SK-N-SH (cell line): ENCODE measurements around the gene USHBP1. TPM values are rescaled to one million over a fixed set of nuclear protein-coding genes. Genes with fewer than 3 reads are reported as not detected.

Source experiments
- ELF1 ChIP-seq: IDR thresholded peaks from 2 replicates; pipeline ENCODE4 v1.4.0; 2012
- FOXJ3 ChIP-seq: sonication (generic); formaldehyde crosslinking; IDR thresholded peaks from 2 replicates; pipeline ENCODE4 v1.5.1; 2020; ENCODE audit warnings: mild to moderate bottlenecking, missing genetic modification reagents
- GATA2 ChIP-seq: sonication (generic); formaldehyde crosslinking; IDR thresholded peaks from 2 replicates; pipeline ENCODE4 v1.5.0; 2020; ENCODE audit warnings: mild to moderate bottlenecking, missing genetic modification reagents
- MEF2A ChIP-seq: IDR thresholded peaks from 2 replicates; pipeline ENCODE4 v1.4.0; 2012; ENCODE audit warnings: low read depth, borderline replicate concordance
- NFIC ChIP-seq: IDR thresholded peaks from 2 replicates; pipeline ENCODE4 v1.4.0; 2012; ENCODE audit warnings: borderline replicate concordance
- NRF1 ChIP-seq: IDR thresholded peaks from 2 replicates; pipeline ENCODE4 v1.6.1; 2012; ENCODE audit warnings: low read depth, mild to moderate bottlenecking, low read length
- POLR2AphosphoS5 ChIP-seq: IDR thresholded peaks from 2 replicates; pipeline ENCODE4 v1.6.1; 2012; ENCODE audit warnings: low read depth, low read length
- REST ChIP-seq: IDR thresholded peaks from 2 replicates; pipeline ENCODE4 v1.6.1; 2012; ENCODE audit warnings: mild to moderate bottlenecking, low read depth, low read length, moderate library complexity
- RFX5 ChIP-seq: IDR thresholded peaks from 2 replicates; pipeline ENCODE4 v1.6.1; 2012; ENCODE audit warnings: mild to moderate bottlenecking, improper control_type of control experiment, low read length
- USF2 ChIP-seq: fragments of 150-350 bp; IDR thresholded peaks from 2 replicates; pipeline ENCODE4 v1.6.1; 2017; ENCODE audit warnings: antibody characterized with exemption, low read length, low read depth, borderline replicate concordance
- YY1 ChIP-seq: IDR thresholded peaks from 2 replicates; pipeline ENCODE4 v1.4.0; 2012; ENCODE audit warnings: low read depth, mild to moderate bottlenecking
- polyA plus RNA-seq, 3 experiments: library from polyadenylated mRNA; depleted of rRNA; stranded (reverse); fragments of >200 nt; gene quantifications; 2 replicates each; pipeline ENCODE4 v1.2.3, GENCODE V29; 2012
- TF ChIP-seq, protein P1 (sequence below): fragments of 200-600 bp; sonication (generic); IDR thresholded peaks from 2 replicates; pipeline ENCODE4 v1.6.1; 2017; ENCODE audit warnings: antibody characterized with exemption, mild to moderate bottlenecking, moderate library complexity
- TF ChIP-seq, protein P2 (sequence below): IDR thresholded peaks from 2 replicates; pipeline ENCODE4; 2012

The USHBP1 gene
- polyA plus RNA-seq, 1 of the 3 experiments (the other 2 are of a cell fraction) = 0.03 TPM

DNA sequence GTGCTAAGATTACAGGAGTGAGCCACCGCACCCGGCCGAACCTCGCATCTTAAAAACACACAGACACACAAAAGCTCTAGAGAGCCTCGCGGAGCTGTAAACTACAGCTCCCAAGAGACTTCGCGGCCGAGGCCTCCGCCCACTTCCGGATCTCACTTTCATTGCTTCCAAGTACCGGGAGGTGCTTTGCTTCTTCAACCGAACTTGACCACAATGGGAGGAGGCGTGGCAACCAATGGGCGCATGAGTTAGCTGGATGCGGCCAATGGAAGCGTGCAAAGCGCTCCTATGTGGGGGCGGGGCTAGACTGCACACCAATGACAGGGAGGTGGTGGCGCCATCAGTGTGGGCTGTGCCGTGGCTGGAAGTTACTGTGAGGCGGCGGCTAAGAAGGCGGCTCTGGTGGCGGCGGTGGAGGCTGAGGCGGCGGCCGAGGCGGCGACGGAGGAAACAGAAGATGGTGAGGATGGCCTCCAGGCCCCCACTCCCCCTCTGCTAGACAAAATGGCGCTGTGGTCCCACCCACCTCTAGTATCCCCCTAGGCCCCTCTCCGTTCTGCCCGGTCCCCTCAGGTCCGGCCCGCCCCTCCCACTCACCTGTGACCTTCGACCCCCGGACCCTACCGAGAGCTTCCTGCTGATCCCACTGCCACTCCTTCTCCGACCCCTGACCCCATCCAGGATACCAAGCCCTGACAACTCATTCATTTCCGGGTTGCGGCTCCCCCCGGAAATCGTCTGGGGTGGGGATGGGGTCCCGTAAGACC, 44.8 kb upstream of the USHBP1 start, which contains the start of gene DDA1 (continued):
- TF ChIP-seq, protein P1, sequence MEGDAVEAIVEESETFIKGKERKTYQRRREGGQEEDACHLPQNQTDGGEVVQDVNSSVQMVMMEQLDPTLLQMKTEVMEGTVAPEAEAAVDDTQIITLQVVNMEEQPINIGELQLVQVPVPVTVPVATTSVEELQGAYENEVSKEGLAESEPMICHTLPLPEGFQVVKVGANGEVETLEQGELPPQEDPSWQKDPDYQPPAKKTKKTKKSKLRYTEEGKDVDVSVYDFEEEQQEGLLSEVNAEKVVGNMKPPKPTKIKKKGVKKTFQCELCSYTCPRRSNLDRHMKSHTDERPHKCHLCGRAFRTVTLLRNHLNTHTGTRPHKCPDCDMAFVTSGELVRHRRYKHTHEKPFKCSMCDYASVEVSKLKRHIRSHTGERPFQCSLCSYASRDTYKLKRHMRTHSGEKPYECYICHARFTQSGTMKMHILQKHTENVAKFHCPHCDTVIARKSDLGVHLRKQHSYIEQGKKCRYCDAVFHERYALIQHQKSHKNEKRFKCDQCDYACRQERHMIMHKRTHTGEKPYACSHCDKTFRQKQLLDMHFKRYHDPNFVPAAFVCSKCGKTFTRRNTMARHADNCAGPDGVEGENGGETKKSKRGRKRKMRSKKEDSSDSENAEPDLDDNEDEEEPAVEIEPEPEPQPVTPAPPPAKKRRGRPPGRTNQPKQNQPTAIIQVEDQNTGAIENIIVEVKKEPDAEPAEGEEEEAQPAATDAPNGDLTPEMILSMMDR = no peak
- TF ChIP-seq, protein P2, sequence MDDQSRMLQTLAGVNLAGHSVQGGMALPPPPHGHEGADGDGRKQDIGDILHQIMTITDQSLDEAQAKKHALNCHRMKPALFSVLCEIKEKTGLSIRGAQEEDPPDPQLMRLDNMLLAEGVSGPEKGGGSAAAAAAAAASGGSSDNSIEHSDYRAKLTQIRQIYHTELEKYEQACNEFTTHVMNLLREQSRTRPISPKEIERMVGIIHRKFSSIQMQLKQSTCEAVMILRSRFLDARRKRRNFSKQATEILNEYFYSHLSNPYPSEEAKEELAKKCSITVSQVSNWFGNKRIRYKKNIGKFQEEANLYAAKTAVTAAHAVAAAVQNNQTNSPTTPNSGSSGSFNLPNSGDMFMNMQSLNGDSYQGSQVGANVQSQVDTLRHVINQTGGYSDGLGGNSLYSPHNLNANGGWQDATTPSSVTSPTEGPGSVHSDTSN = peak; percentile 83
- no peak for TF ChIP-seq REST
- TF ChIP-seq POLR2AphosphoS5 = peak; percentile 82
- no peak for TF ChIP-seq NFIC
- TF ChIP-seq USF2 = no peak
- TF ChIP-seq NRF1 = no peak
- TF ChIP-seq RFX5 = no peak; the same call in 1 of the 2 replicates
- peak; percentile 79 for TF ChIP-seq YY1
- no peak for TF ChIP-seq GATA2 (CRISPR knock-in tag)
- peak; percentile 84 for TF ChIP-seq ELF1
- no peak for TF ChIP-seq FOXJ3 (CRISPR knock-in tag)
- no peak for TF ChIP-seq MEF2A
- TF ChIP-seq, all 33 proteins: peak for 9
